Measurements from ENCODE around the gene SOD1. TPM values are rescaled to one million over a fixed set of nuclear protein-coding genes. Genes with fewer than 3 reads are reported as not detected.
"Not testable (repeated sequence)": the region's sequence is repeated elsewhere in the genome, so short reads cannot be mapped to it uniquely, and the experiment has no call there.

The SOD1 gene
- total RNA-seq, 2 donors from 2014 or later, result 124 to 143 TPM

DNA sequence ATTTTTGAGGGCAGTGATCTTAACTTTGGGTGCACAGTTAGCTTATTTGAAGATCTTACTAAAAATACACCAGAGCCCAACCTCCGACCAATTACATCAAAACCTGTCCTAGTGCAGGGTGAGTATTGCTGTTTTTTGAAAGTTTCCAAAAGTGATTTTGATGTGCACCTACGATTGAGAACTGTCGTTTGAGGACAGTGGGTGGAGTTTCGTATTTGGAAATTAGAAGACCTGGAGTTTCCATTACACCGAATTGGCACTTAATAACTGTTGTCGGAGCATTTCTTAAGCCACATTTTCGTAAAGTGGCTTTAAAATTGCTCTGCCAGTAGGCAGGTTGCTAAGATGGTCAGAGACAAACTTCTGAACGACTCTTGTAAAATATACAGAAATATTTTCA lies 1.1 kb downstream of the SOD1 start:
- DNase-seq (no peak), ATAC-seq (no peak)
- H3K27me3 Mint-ChIP-seq, result no peaks in the 10 kb centered on the region
- H3K4me3 Mint-ChIP-seq, result peak overlapping the region; percentile 93
- peaks cover 5% of the 10 kb centered on the region for H3K36me3 Mint-ChIP-seq (ENCODE audit: low read depth)
- H3K9me3 ChIP-seq (ENCODE audit: control insufficient read depth, low read length, poor library complexity, severe bottlenecking), result no peaks in the 10 kb centered on the region
- H3K4me1 Mint-ChIP-seq, result peaks cover 44% of the 10 kb centered on the region
- H3K27ac Mint-ChIP-seq, result peak overlapping the region; percentile 90

- peaks cover 52% of the 10 kb centered on the region for H3K4me1 Mint-ChIP-seq
- no peaks in the 10 kb centered on the region for H3K9me3 ChIP-seq (ENCODE audit: control insufficient read depth, low read length, poor library complexity, severe bottlenecking)
- no peak for ATAC-seq
- no peaks in the 10 kb centered on the region for H3K27me3 Mint-ChIP-seq
- peaks cover 8% of the 10 kb centered on the region for H3K36me3 Mint-ChIP-seq (ENCODE audit: low read depth)
- no peak for DNase-seq
- H3K4me3 Mint-ChIP-seq, result peak overlapping the region; percentile 53
- peak overlapping the region; percentile 94 for H3K27ac Mint-ChIP-seq
Observed at GRCh38 chr21:31663584-31664249, 4.2 kb downstream of the SOD1 start.

GRCh38 chr21:31665397-31665796 lies 5.9 kb downstream of the SOD1 start:
- ATAC-seq, result peak; percentile 61
- H3K4me3 Mint-ChIP-seq, result peak overlapping the region; percentile 87

GRCh38 chr21:31665869-31666268 lies 6.4 kb downstream of the SOD1 start:
- Mint-ChIP-seq H3K4me3 (peak overlapping the region; percentile 87), H3K4me1 (peaks cover 46% of the 10 kb centered on the region), H3K27ac (peak overlapping the region; percentile 94)
- not testable (repeated sequence) for DNase-seq; ATAC-seq; H3K36me3 Mint-ChIP-seq (ENCODE audit: low read depth); H3K27me3 Mint-ChIP-seq; H3K9me3 ChIP-seq (ENCODE audit: control insufficient read depth, low read length, poor library complexity, severe bottlenecking)

More at GRCh38 chr21:31665397-31665796, 5.9 kb downstream of the SOD1 start:
- H3K9me3 ChIP-seq (ENCODE audit: control insufficient read depth, low read length, poor library complexity, severe bottlenecking), result no peaks in the 10 kb centered on the region
- peaks cover 44% of the 10 kb centered on the region for H3K4me1 Mint-ChIP-seq
- no peak for DNase-seq
- no peaks in the 10 kb centered on the region for H3K27me3 Mint-ChIP-seq
- peaks cover 4% of the 10 kb centered on the region for H3K36me3 Mint-ChIP-seq (ENCODE audit: low read depth)
- peak overlapping the region; percentile 94 for H3K27ac Mint-ChIP-seq

DNA sequence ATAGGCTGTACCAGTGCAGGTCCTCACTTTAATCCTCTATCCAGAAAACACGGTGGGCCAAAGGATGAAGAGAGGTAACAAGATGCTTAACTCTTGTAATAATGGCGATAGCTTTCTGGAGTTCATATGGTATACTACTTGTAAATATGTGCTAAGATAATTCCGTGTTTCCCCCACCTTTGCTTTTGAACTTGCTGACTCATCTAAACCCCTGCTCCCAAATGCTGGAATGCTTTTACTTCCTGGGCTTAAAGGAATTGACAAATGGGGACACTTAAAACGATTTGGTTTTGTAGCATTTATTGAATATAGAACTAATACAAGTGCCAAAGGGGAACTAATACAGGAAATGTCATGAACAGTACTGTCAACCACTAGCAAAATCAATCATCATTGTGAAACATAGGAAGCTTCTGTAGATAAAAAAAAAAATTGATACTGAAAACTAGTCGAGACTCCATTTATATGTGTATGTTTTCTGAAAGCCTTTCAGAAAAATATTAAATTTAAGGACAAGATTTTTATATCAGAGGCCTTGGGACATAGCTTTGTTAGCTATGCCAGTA lies 7.0 kb downstream of the SOD1 start:
- Mint-ChIP-seq H3K4me3 (peak overlapping the region; percentile 87), H3K4me1 (peaks cover 43% of the 10 kb centered on the region)

GRCh38 chr21:31667132-31667531 lies 7.6 kb downstream of the SOD1 start:
- peaks cover 39% of the 10 kb centered on the region for H3K4me1 Mint-ChIP-seq
- peak overlapping the region; percentile 25 for H3K4me3 Mint-ChIP-seq
- peaks cover 6% of the 10 kb centered on the region for H3K36me3 Mint-ChIP-seq (ENCODE audit: low read depth)
- no peak for ATAC-seq
- peak overlapping the region; percentile 94 for H3K27ac Mint-ChIP-seq
- no peak for DNase-seq
- H3K27me3 Mint-ChIP-seq, result no peaks in the 10 kb centered on the region
- H3K9me3 ChIP-seq (ENCODE audit: control insufficient read depth, low read length, poor library complexity, severe bottlenecking), result no peaks in the 10 kb centered on the region

More for the DNA sequence above, 7.0 kb downstream of the SOD1 start:
- Mint-ChIP-seq H3K27me3 (no peaks in the 10 kb centered on the region), H3K27ac (peak overlapping the region; percentile 94), H3K36me3 (ENCODE audit: low read depth) (peaks cover 5% of the 10 kb centered on the region)
- H3K9me3 ChIP-seq (ENCODE audit: control insufficient read depth, low read length, poor library complexity, severe bottlenecking), result no peaks in the 10 kb centered on the region
- DNase-seq (no peak), ATAC-seq (no peak)

GRCh38 chr21:31667639-31668038 lies 8.1 kb downstream of the SOD1 start:
- ATAC-seq, result no peak
- DNase-seq, result no peak
- Mint-ChIP-seq H3K27me3 (no peaks in the 10 kb centered on the region), H3K27ac (peak overlapping the region; percentile 94), H3K36me3 (ENCODE audit: low read depth) (peaks cover 6% of the 10 kb centered on the region), H3K4me1 (peaks cover 36% of the 10 kb centered on the region), H3K4me3 (no peak overlapping the region)
- no peaks in the 10 kb centered on the region for H3K9me3 ChIP-seq (ENCODE audit: control insufficient read depth, low read length, poor library complexity, severe bottlenecking)

DNA sequence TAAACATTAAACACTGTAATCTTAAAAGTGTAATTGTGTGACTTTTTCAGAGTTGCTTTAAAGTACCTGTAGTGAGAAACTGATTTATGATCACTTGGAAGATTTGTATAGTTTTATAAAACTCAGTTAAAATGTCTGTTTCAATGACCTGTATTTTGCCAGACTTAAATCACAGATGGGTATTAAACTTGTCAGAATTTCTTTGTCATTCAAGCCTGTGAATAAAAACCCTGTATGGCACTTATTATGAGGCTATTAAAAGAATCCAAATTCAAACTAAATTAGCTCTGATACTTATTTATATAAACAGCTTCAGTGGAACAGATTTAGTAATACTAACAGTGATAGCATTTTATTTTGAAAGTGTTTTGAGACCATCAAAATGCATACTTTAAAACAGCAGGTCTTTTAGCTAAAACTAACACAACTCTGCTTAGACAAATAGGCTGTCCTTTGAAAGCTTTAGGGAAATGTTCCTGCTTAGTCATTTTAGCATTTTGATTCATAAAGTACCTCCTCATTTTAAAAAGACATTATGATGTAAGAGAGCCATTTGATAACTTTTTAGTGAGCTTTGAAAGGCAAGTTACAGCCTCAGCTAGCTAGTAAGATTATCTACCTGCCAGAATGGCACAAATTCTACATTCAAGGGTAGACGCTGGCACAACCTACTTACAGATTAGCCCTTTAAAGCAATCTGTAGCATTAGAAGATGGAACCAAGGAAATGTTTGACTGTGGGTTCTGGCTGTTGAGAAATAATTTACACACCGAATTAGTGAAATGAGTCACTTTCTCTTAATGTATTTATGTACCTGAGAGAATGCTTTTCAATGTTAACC lies 9.4 kb downstream of the SOD1 start:
- Mint-ChIP-seq H3K4me3 (peak overlapping the region; percentile 9), H3K27ac (peak overlapping the region; percentile 94), H3K4me1 (peaks cover 44% of the 10 kb centered on the region), H3K27me3 (no peaks in the 10 kb centered on the region), H3K36me3 (ENCODE audit: low read depth) (peaks cover 6% of the 10 kb centered on the region)
- ATAC-seq, result no peak
- no peaks in the 10 kb centered on the region for H3K9me3 ChIP-seq (ENCODE audit: control insufficient read depth, low read length, poor library complexity, severe bottlenecking)
- no peak for DNase-seq

GRCh38 chr21:31670070-31670469 lies 10.6 kb downstream of the SOD1 start:
- H3K36me3 Mint-ChIP-seq (ENCODE audit: low read depth), result peaks cover 5% of the 10 kb centered on the region
- H3K4me3 Mint-ChIP-seq, result no peak overlapping the region
- ATAC-seq (no peak), DNase-seq (no peak)
- H3K4me1 Mint-ChIP-seq, result peaks cover 38% of the 10 kb centered on the region
- no peaks in the 10 kb centered on the region for H3K9me3 ChIP-seq (ENCODE audit: control insufficient read depth, low read length, poor library complexity, severe bottlenecking)
- peak overlapping the region; percentile 16 for H3K27ac Mint-ChIP-seq
- no peaks in the 10 kb centered on the region for H3K27me3 Mint-ChIP-seq

DNA sequence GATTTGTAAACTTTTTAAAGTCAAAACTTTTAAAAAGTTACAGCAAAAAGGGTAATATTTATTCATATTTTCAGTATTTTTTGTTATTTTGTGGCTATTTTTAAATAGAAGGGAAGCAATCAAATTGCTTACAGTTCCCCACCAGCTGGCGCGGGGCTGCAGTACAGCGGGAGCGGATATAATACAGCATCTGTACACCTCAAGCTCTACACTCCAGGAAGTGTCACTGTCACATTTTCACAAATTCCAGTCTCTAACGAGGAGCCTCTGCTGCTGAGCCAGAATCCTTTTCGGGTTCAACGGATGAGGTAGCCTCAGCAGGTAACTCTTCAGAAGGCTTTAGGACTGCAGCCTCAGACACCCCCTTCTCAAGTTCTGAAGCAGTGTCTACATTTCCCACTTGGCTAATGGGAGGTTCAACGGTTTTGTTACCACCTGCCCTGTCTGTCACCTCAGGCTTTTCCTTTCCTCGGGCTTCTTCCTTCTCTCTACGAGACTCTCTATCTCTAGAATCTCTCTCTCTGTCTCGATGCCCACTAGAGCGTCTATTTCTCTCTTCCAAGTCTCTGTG lies 11.7 kb downstream of the SOD1 start:
- Mint-ChIP-seq H3K27ac (peak overlapping the region; percentile 10), H3K36me3 (ENCODE audit: low read depth) (peaks cover 5% of the 10 kb centered on the region), H3K4me3 (no peak overlapping the region), H3K27me3 (no peaks in the 10 kb centered on the region), H3K4me1 (peaks cover 32% of the 10 kb centered on the region)
- H3K9me3 ChIP-seq (ENCODE audit: control insufficient read depth, low read length, poor library complexity, severe bottlenecking), result no peaks in the 10 kb centered on the region
- ATAC-seq (no peak), DNase-seq (no peak)

DNA sequence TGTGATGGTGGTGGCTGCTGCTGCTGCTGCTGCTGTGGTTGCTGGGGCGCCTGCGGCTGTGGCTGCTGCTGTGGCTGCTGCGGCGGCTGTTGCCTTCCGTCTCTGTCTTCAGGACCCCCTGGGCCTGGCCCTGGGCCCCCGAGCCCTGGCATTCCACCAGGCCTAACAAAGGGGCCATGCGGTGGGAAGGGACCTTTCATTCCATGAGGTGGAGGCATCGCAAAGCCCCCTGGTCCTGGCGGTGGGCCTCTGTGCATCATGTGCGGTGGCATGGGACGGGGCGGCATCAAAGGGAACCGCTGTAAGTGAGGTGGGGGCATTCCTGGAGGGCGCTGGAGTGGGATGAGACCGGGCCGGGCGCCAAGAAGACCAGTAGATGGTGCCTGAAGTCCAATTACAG lies 12.4 kb downstream of the SOD1 start:
- peaks cover 2% of the 10 kb centered on the region for H3K36me3 Mint-ChIP-seq (ENCODE audit: low read depth)
- no peak overlapping the region for H3K4me3 Mint-ChIP-seq
- no peaks in the 10 kb centered on the region for H3K27me3 Mint-ChIP-seq
- peak overlapping the region; percentile 10 for H3K27ac Mint-ChIP-seq
- no peak for DNase-seq
- H3K9me3 ChIP-seq (ENCODE audit: control insufficient read depth, low read length, poor library complexity, severe bottlenecking), result no peaks in the 10 kb centered on the region
- no peak for ATAC-seq
- H3K4me1 Mint-ChIP-seq, result peaks cover 27% of the 10 kb centered on the region

GRCh38 chr21:31673321-31673912 lies 13.9 kb downstream of the SOD1 start:
- ATAC-seq (no peak), DNase-seq (no peak)
- H3K9me3 ChIP-seq (ENCODE audit: control insufficient read depth, low read length, poor library complexity, severe bottlenecking), result no peaks in the 10 kb centered on the region
- H3K4me1 Mint-ChIP-seq, result peaks cover 18% of the 10 kb centered on the region
- H3K27ac Mint-ChIP-seq, result no peak overlapping the region
- no peak overlapping the region for H3K4me3 Mint-ChIP-seq
- H3K27me3 Mint-ChIP-seq, result no peaks in the 10 kb centered on the region
- peaks cover 2% of the 10 kb centered on the region for H3K36me3 Mint-ChIP-seq (ENCODE audit: low read depth)

GRCh38 chr21:31675318-31675717 lies 15.8 kb downstream of the SOD1 start:
- Mint-ChIP-seq H3K27me3 (no peaks in the 10 kb centered on the region), H3K27ac (no peak overlapping the region), H3K4me3 (no peak overlapping the region), H3K36me3 (ENCODE audit: low read depth) (peaks cover 6% of the 10 kb centered on the region), H3K4me1 (peaks cover 18% of the 10 kb centered on the region)
- no peaks in the 10 kb centered on the region for H3K9me3 ChIP-seq (ENCODE audit: control insufficient read depth, low read length, poor library complexity, severe bottlenecking)
- ATAC-seq, result no peak
- DNase-seq, result no peak
